ENCODE results near the gene SPTAN1. TPM values are rescaled to one million over a fixed set of nuclear protein-coding genes. Genes with fewer than 3 reads are reported as not detected.
A peak's percentile ranks its signal among the peaks of the same experiment; 100 is the strongest.

Gene SPTAN1
- polyA plus RNA-seq, 6 donors from 2014 or later, result 2.3 to 72.4 (median 31.4) TPM

- Mint-ChIP-seq H3K4me1 (no peaks in the 10 kb centered on the region), H3K27me3 (no peaks in the 10 kb centered on the region), H3K36me3 (peaks cover 10 to 16% of the 10 kb centered on the region in 2 donors), H3K4me3 (peak overlapping the region in 1 of 8 donors; percentile 3), H3K9me3 (no peaks in the 10 kb centered on the region), H3K27ac (peak overlapping the region in 1 of 6 donors; percentile 74)
- DNase-seq (no peak), ATAC-seq (ENCODE audit: low read depth in 2 of 2) (no peak)
Observed at GRCh38 chr9:128532581-128532980, 19.8 kb upstream of the SPTAN1 start.

- Mint-ChIP-seq H3K4me1 (no peaks in the 10 kb centered on the region), H3K27ac (peak overlapping the region in 3 of 6 donors; percentile 21 to 37 (median 30))
- no peak for DNase-seq
Observed at GRCh38 chr9:128540634-128541360, 11.6 kb upstream of the SPTAN1 start.

GRCh38 chr9:128546504-128546903 is 5.9 kb upstream of the SPTAN1 start:
- H3K27ac Mint-ChIP-seq, result no peak overlapping the region
- no peak for ATAC-seq (ENCODE audit: low read depth in 2 of 2)
- H3K9me3 Mint-ChIP-seq, result no peaks in the 10 kb centered on the region
- H3K36me3 Mint-ChIP-seq, result peaks cover 0 to 9% of the 10 kb centered on the region in 2 donors
- H3K4me1 Mint-ChIP-seq, result peaks cover 0 to 3% (median 2%) of the 10 kb centered on the region in 3 donors
- no peak overlapping the region for H3K4me3 Mint-ChIP-seq
- no peaks in the 10 kb centered on the region for H3K27me3 Mint-ChIP-seq
- DNase-seq, result no peak

More at GRCh38 chr9:128540634-128541360, 11.6 kb upstream of the SPTAN1 start:
- H3K9me3 Mint-ChIP-seq, result no peaks in the 10 kb centered on the region
- H3K36me3 Mint-ChIP-seq, result peaks cover 19 to 31% of the 10 kb centered on the region in 2 donors
- no peak for ATAC-seq (ENCODE audit: low read depth in 2 of 2)
- H3K4me3 Mint-ChIP-seq, result no peak overlapping the region
- no peaks in the 10 kb centered on the region for H3K27me3 Mint-ChIP-seq

GRCh38 chr9:128548876-128549275 is 3.5 kb upstream of the SPTAN1 start:
- H3K4me3 Mint-ChIP-seq, result peak overlapping the region in 2 of 8 donors; percentile 2 to 37
- ATAC-seq (ENCODE audit: low read depth in 2 of 2) (no peak), DNase-seq (no peak)
- H3K27ac Mint-ChIP-seq, result no peak overlapping the region
- H3K4me1 Mint-ChIP-seq, result peaks cover 0 to 8% (median 8%) of the 10 kb centered on the region in 3 donors
- H3K9me3 Mint-ChIP-seq, result no peaks in the 10 kb centered on the region
- H3K36me3 Mint-ChIP-seq, result no peaks in the 10 kb centered on the region
- no peaks in the 10 kb centered on the region for H3K27me3 Mint-ChIP-seq

GRCh38 chr9:128550226-128550625 is 2.2 kb upstream of the SPTAN1 start:
- H3K4me1 Mint-ChIP-seq, result peaks cover 0 to 8% (median 8%) of the 10 kb centered on the region in 3 donors
- no peaks in the 10 kb centered on the region for H3K36me3 Mint-ChIP-seq
- no peaks in the 10 kb centered on the region for H3K9me3 Mint-ChIP-seq
- ATAC-seq (ENCODE audit: low read depth in 2 of 2), result no peak
- peak overlapping the region in 3 of 8 donors; percentile 6 to 77 (median 21) for H3K4me3 Mint-ChIP-seq
- no peaks in the 10 kb centered on the region for H3K27me3 Mint-ChIP-seq
- DNase-seq, result no peak
- peak overlapping the region in 5 of 6 donors; percentile 28 to 97 (median 73) for H3K27ac Mint-ChIP-seq

GRCh38 chr9:128550770-128551656 is 1.4 kb upstream of the SPTAN1 start:
- Mint-ChIP-seq H3K27ac (peak overlapping the region in 5 of 6 donors; percentile 96 to 98 (median 97)), H3K9me3 (no peaks in the 10 kb centered on the region), H3K4me3 (peak overlapping the region in 6 of 8 donors; percentile 89 to 97 (median 96)), H3K4me1 (peaks cover 0 to 9% (median 8%) of the 10 kb centered on the region in 3 donors), H3K27me3 (no peaks in the 10 kb centered on the region), H3K36me3 (no peaks in the 10 kb centered on the region)
- ATAC-seq (ENCODE audit: low read depth in 2 of 2), result no peak
- DNase-seq, result no peak

GRCh38 chr9:128551657-128552152 is 682 bp upstream of the SPTAN1 start:
- ATAC-seq (ENCODE audit: low read depth in 2 of 2) (no peak), DNase-seq (no peak)
- H3K4me3 Mint-ChIP-seq, result peak overlapping the region in 6 of 8 donors; percentile 89 to 97 (median 96)
- H3K36me3 Mint-ChIP-seq, result no peaks in the 10 kb centered on the region
- H3K27ac Mint-ChIP-seq, result peak overlapping the region in 5 of 6 donors; percentile 96 to 98 (median 97)
- peaks cover 0 to 14% (median 8%) of the 10 kb centered on the region in 3 donors for H3K4me1 Mint-ChIP-seq
- no peaks in the 10 kb centered on the region for H3K27me3 Mint-ChIP-seq
- H3K9me3 Mint-ChIP-seq, result no peaks in the 10 kb centered on the region

GRCh38 chr9:128552744-128553440 is 505 bp downstream of the SPTAN1 start:
- DNase-seq, result no peak
- Mint-ChIP-seq H3K36me3 (no peaks in the 10 kb centered on the region), H3K27ac (no peak overlapping the region), H3K9me3 (no peaks in the 10 kb centered on the region), H3K4me1 (peaks cover 0 to 23% (median 15%) of the 10 kb centered on the region in 3 donors), H3K27me3 (no peaks in the 10 kb centered on the region), H3K4me3 (peak overlapping the region in 1 of 8 donors; percentile 91)
- peak; percentile 29 to 32 for ATAC-seq (ENCODE audit: low read depth in 2 of 2)

- Mint-ChIP-seq H3K36me3 (no peaks in the 10 kb centered on the region), H3K27ac (no peak overlapping the region), H3K4me1 (peaks cover 6 to 31% (median 23%) of the 10 kb centered on the region in 3 donors), H3K4me3 (no peak overlapping the region), H3K9me3 (no peaks in the 10 kb centered on the region), H3K27me3 (no peaks in the 10 kb centered on the region)
- no peak for ATAC-seq (ENCODE audit: low read depth in 2 of 2)
- DNase-seq, result no peak
Observed at GRCh38 chr9:128553728-128554127, 1.3 kb downstream of the SPTAN1 start.

- H3K27ac Mint-ChIP-seq, result no peak overlapping the region
- DNase-seq (no peak), ATAC-seq (ENCODE audit: low read depth in 2 of 2) (no peak)
- no peaks in the 10 kb centered on the region for H3K36me3 Mint-ChIP-seq
- H3K9me3 Mint-ChIP-seq, result no peaks in the 10 kb centered on the region
- no peak overlapping the region for H3K4me3 Mint-ChIP-seq
- peaks cover 11 to 37% (median 29%) of the 10 kb centered on the region in 3 donors for H3K4me1 Mint-ChIP-seq
- no peaks in the 10 kb centered on the region for H3K27me3 Mint-ChIP-seq
Observed at GRCh38 chr9:128554155-128554862, 1.9 kb downstream of the SPTAN1 start.

- no peak for ATAC-seq (ENCODE audit: low read depth in 2 of 2)
- Mint-ChIP-seq H3K36me3 (no peaks in the 10 kb centered on the region), H3K9me3 (no peaks in the 10 kb centered on the region), H3K4me1 (peaks cover 11 to 42% (median 29%) of the 10 kb centered on the region in 3 donors), H3K27ac (no peak overlapping the region), H3K27me3 (no peaks in the 10 kb centered on the region), H3K4me3 (no peak overlapping the region)
- no peak for DNase-seq
Observed at GRCh38 chr9:128555180-128555721, 2.9 kb downstream of the SPTAN1 start.

GRCh38 chr9:128556276-128556675 is 3.9 kb downstream of the SPTAN1 start:
- no peaks in the 10 kb centered on the region for H3K27me3 Mint-ChIP-seq
- DNase-seq (no peak), ATAC-seq (ENCODE audit: low read depth in 2 of 2) (no peak)
- H3K36me3 Mint-ChIP-seq, result no peaks in the 10 kb centered on the region
- H3K4me3 Mint-ChIP-seq, result no peak overlapping the region
- peaks cover 11 to 41% (median 29%) of the 10 kb centered on the region in 3 donors for H3K4me1 Mint-ChIP-seq
- H3K27ac Mint-ChIP-seq, result no peak overlapping the region
- H3K9me3 Mint-ChIP-seq, result no peaks in the 10 kb centered on the region

Measured in naive B cell (primary cell).